Endodermal cell (in vitro differentiated cells): ENCODE measurements around the gene GRID1. TPM values are rescaled to one million over a fixed set of nuclear protein-coding genes. Genes with fewer than 3 reads are reported as not detected.

Source experiments
- DNase-seq: peaks from one replicate; pipeline ENCODE4 v3.0.0-alpha.2; 2017
- H3K27ac ChIP-seq: 2 replicates; pipeline ENCODE4 v1.5.1; 2013; ENCODE audit warnings: mild to moderate bottlenecking, low read depth, low read length, moderate library complexity
- H3K27me3 ChIP-seq: 2 replicates; pipeline ENCODE4 v1.6.1; 2013; ENCODE audit warnings: mild to moderate bottlenecking, low read length, moderate library complexity; ENCODE audit not compliant: insufficient read depth, control insufficient read depth, poor library complexity, severe bottlenecking
- H3K36me3 ChIP-seq: 2 replicates; pipeline ENCODE4 v1.7.0; 2013; ENCODE audit warnings: mild to moderate bottlenecking, low read length, moderate library complexity; ENCODE audit not compliant: control insufficient read depth, insufficient read depth
- H3K4me1 ChIP-seq: one replicate; pipeline ENCODE4 v1.7.0; 2013; ENCODE audit warnings: low read length; ENCODE audit not compliant: control insufficient read depth, insufficient read depth
- H3K4me3 ChIP-seq: 2 replicates; pipeline ENCODE4 v1.5.1; 2013; ENCODE audit warnings: mild to moderate bottlenecking, low read length, moderate library complexity
- H3K9ac ChIP-seq: 2 replicates; pipeline ENCODE4 v1.6.1; 2013; ENCODE audit warnings: mild to moderate bottlenecking, low read length, moderate library complexity; ENCODE audit not compliant: poor library complexity, severe bottlenecking; ENCODE audit errors: extremely low read depth
- H3K9me3 ChIP-seq: 2 replicates; pipeline ENCODE4 v1.6.1; 2013; ENCODE audit warnings: mild to moderate bottlenecking, low read length, moderate library complexity; ENCODE audit not compliant: control insufficient read depth
- H3K27ac Mint-ChIP-seq: 2 replicates; pipeline ENCODE4 v1.8.0; 2020; ENCODE audit warnings: mixed read lengths
- H3K27me3 Mint-ChIP-seq: 2 replicates; pipeline ENCODE4 v1.8.0; 2021; ENCODE audit warnings: mild to moderate bottlenecking, mixed read lengths; ENCODE audit not compliant: insufficient read depth
- H3K36me3 Mint-ChIP-seq: 2 replicates; pipeline ENCODE4 v1.8.0; 2020; ENCODE audit warnings: low read depth, mixed read lengths
- H3K4me1 Mint-ChIP-seq: 2 replicates; pipeline ENCODE4 v1.8.0; 2020; ENCODE audit warnings: mixed read lengths
- H3K4me3 Mint-ChIP-seq: 2 replicates; pipeline ENCODE4 v1.8.0; 2020; ENCODE audit warnings: mild to moderate bottlenecking, moderate library complexity, mixed read lengths
- H3K9me3 Mint-ChIP-seq: 2 replicates; pipeline ENCODE4 v1.8.0; 2020; ENCODE audit warnings: mild to moderate bottlenecking, mixed read lengths
- WGBS, 2 experiments: methylation state at CpG; one replicate each; pipeline versions ENCODE4 v1.1.5 to v1.1.7; 2013; ENCODE audit warnings: missing lambda C conversion rate in 2 of 2, mixed read lengths in 1 of 2; ENCODE audit not compliant: insufficient coverage in 1 of 2, insufficient read length in 1 of 2; 5-methylcytosine and 5-hydroxymethylcytosine counted together
- microRNA-seq: library from miRNA; unstranded; fragments of <30 nt; microRNA quantifications from one replicate; pipeline ENCODE4 v1.2.0, GENCODE V29; 2020; ENCODE audit warnings: borderline microRNAs expressed
- total RNA-seq, 2 donors: library from RNA; stranded (reverse); fragmentation: NEBNext Ultra II Directional in 1 of 2; extraction: Animal tissue kit (Norgen Biotek cat#: 25700) in 1 of 2; gene quantifications; 2 replicates in 1 of 2; 3 replicates in 1 of 2; pipeline ENCODE4 v1.2.1, GENCODE V29; 2021
- TF ChIP-seq, protein P1 (sequence below): fragments of 200-600 bp; sonication (generic); conservative IDR thresholded peaks from 2 replicates; pipeline ENCODE4 v1.5.0; 2021; ENCODE audit warnings: antibody characterized with exemption, mild to moderate bottlenecking

Gene GRID1
- total RNA-seq, 2 donors from 2014 or later = 0.13 to 0.53 TPM

DNA sequence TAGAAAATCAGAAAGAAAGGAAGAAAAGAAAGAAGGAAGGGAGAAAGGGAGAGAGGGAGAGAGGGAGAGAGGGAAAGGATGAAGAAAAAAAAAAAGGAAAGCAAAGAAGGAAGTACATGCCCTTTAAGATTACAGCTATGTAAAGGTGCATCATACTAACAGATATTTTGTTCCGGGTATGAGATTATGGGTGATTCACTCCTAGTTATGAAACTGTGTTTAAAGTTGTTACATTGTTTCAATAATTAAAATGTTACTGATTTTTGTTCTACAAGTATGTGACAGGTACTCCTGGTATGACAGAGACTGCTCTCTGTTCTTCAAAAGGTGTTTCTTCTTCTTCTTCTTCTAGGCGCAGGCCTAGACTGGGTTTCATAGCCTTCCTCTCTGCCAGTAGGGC is 808.9 kb downstream of the GRID1 start:
- no peak for DNase-seq
- Mint-ChIP-seq H3K9me3 (no peaks in the 10 kb centered on the region), H3K27ac (no peak overlapping the region), H3K4me3 (no peak overlapping the region), H3K4me1 (peaks cover 1% of the 10 kb centered on the region), H3K36me3 (no peaks in the 10 kb centered on the region), H3K27me3 (no peaks in the 10 kb centered on the region)
- Histone ChIP-seq H3K4me3 (no peak overlapping the region), H3K9ac (no peak overlapping the region), H3K4me1 (no peaks in the 10 kb centered on the region), H3K27me3 (no peaks in the 10 kb centered on the region), H3K9me3 (no peaks in the 10 kb centered on the region), H3K36me3 (no peaks in the 10 kb centered on the region), H3K27ac (no peak overlapping the region)
- TF ChIP-seq, protein P1, sequence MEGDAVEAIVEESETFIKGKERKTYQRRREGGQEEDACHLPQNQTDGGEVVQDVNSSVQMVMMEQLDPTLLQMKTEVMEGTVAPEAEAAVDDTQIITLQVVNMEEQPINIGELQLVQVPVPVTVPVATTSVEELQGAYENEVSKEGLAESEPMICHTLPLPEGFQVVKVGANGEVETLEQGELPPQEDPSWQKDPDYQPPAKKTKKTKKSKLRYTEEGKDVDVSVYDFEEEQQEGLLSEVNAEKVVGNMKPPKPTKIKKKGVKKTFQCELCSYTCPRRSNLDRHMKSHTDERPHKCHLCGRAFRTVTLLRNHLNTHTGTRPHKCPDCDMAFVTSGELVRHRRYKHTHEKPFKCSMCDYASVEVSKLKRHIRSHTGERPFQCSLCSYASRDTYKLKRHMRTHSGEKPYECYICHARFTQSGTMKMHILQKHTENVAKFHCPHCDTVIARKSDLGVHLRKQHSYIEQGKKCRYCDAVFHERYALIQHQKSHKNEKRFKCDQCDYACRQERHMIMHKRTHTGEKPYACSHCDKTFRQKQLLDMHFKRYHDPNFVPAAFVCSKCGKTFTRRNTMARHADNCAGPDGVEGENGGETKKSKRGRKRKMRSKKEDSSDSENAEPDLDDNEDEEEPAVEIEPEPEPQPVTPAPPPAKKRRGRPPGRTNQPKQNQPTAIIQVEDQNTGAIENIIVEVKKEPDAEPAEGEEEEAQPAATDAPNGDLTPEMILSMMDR = no peak
- 96 to 100% methylated on average over 1 to 2 of the region's 2 CpGs for WGBS, 2 experiments

DNA sequence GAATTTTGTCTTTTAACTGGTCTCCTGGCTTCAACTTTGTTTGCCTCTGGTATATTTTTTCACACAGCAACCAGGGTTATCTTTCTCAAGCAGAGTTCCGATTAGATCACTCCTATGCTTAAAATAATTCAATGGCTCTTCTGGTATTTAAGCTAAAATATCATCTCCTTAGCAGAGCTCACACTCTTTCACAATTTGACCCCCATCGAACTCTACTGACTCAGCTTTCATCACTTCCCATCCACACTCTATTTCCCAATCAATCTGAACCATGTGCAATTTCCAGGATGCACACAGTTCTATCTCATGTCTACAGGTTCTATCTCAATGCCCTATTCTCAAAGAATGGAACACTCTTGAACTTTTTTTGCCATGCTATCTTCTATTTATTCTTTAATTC is 809.5 kb downstream of the GRID1 start:
- Mint-ChIP-seq H3K4me3 (no peak overlapping the region), H3K27me3 (no peaks in the 10 kb centered on the region), H3K4me1 (peaks cover 1% of the 10 kb centered on the region), H3K36me3 (no peaks in the 10 kb centered on the region), H3K9me3 (no peaks in the 10 kb centered on the region), H3K27ac (no peak overlapping the region)
- Histone ChIP-seq H3K9me3 (no peaks in the 10 kb centered on the region), H3K4me1 (no peaks in the 10 kb centered on the region), H3K27ac (no peak overlapping the region), H3K4me3 (no peak overlapping the region), H3K27me3 (no peaks in the 10 kb centered on the region), H3K36me3 (no peaks in the 10 kb centered on the region), H3K9ac (no peak overlapping the region)
- TF ChIP-seq, protein P1 = no peak
- 95 to 100% methylated on average over 2 of the region's 2 CpGs for WGBS, 2 experiments
- DNase-seq = no peak

Small RNAs within 50 kb of the gene (microRNA-seq; reads per million reads assigned to microRNA genes)
- not detected for gene MIR346

Other genes with a start within 250 kb of the GRID1 start
- 10 to 100 TPM; 48.0 to 54.1 TPM for gene WAPL, start 155.0 kb upstream of the GRID1 start, total RNA-seq